HG03196 (cell line): ENCODE data around the gene CCR5.
"Not testable (repeated sequence)": the region's sequence is repeated elsewhere in the genome, so short reads cannot be mapped to it uniquely, and the experiment has no call there.

Source experiments
- ATAC-seq: cut with Tn5 transposase; IDR thresholded peaks from one replicate; pipeline ENCODE4 v1.9.1; 2021; ENCODE audit not compliant: unreplicated experiment

The CCR5 gene

GRCh38 chr3:46370839-46371518 is at the start of gene CCR5:
TSS of gene CCR5 (plus strand) at chr3:46370946. CDS start at chr3:46372903, 1,957 bp downstream.
- ATAC-seq: no peak

GRCh38 chr3:46321461-46322104 is 49.2 kb upstream of the CCR5 start:
- ATAC-seq: no peak

GRCh38 chr3:46324036-46324435 is 46.7 kb upstream of the CCR5 start:
- ATAC-seq: no peak

- no peak for ATAC-seq
These were observed 45.0 kb upstream of the CCR5 start for GRCh38 chr3:46325645-46326300.

GRCh38 chr3:46330676-46331075 is 40.1 kb upstream of the CCR5 start:
- ATAC-seq: not testable (repeated sequence)

- ATAC-seq: no peak
These were observed 35.8 kb upstream of the CCR5 start for GRCh38 chr3:46334741-46335478.

GRCh38 chr3:46335541-46335940 is 35.2 kb upstream of the CCR5 start:
- ATAC-seq: no peak

- no peak for ATAC-seq
These were observed 32.8 kb upstream of the CCR5 start for GRCh38 chr3:46337911-46338310.

GRCh38 chr3:46338840-46339239 is 31.9 kb upstream of the CCR5 start:
- ATAC-seq: no peak

GRCh38 chr3:46344476-46344875 is 26.3 kb upstream of the CCR5 start:
- no peak for ATAC-seq

GRCh38 chr3:46348823-46349482 is 21.8 kb upstream of the CCR5 start:
- no peak for ATAC-seq

GRCh38 chr3:46349484-46350261 is 21.1 kb upstream of the CCR5 start:
- ATAC-seq: peak; percentile 63

GRCh38 chr3:46350262-46350565 is 20.5 kb upstream of the CCR5 start:
- ATAC-seq: peak; percentile 21

GRCh38 chr3:46351646-46352045 is 19.1 kb upstream of the CCR5 start:
- ATAC-seq: no peak

GRCh38 chr3:46353090-46353489 is 17.7 kb upstream of the CCR5 start:
- ATAC-seq: no peak

- ATAC-seq: no peak
These were observed 16.9 kb upstream of the CCR5 start, which contains the start of gene CCR2 for GRCh38 chr3:46353647-46354410. TSS of gene CCR2 (plus strand) at chr3:46354111. CDS start at chr3:46357528, 3,417 bp downstream.

GRCh38 chr3:46354478-46354877 is 16.3 kb upstream of the CCR5 start:
- ATAC-seq: no peak

GRCh38 chr3:46354984-46355383 is 15.8 kb upstream of the CCR5 start:
- ATAC-seq: no peak

- ATAC-seq: no peak
These were observed 14.5 kb upstream of the CCR5 start for GRCh38 chr3:46356276-46356675.

GRCh38 chr3:46356909-46357308 is 13.8 kb upstream of the CCR5 start:
- no peak for ATAC-seq
